Heart left ventricle (tissue), 13 donors: ENCODE results near the gene LYAR.

Experiments
- POLR2A ChIP-seq, 2 donors: fragments of 450-650 bp; IDR thresholded peaks; one replicate each; pipeline ENCODE4 v1.6.1; 2017; ENCODE audit warnings: antibody characterized with exemption in 2 of 2, mild to moderate bottlenecking in 2 of 2, moderate library complexity in 2 of 2
- TF ChIP-seq, protein P1 (sequence below), 12 donors: fragments of 200-600 bp; sonication (generic) in 4 of 12; IDR thresholded peaks; one replicate each; pipeline versions ENCODE4 v1.5.0 to v1.8.0; 2018 to 2022; ENCODE audit warnings: antibody characterized with exemption in 12 of 12, mild to moderate bottlenecking in 5 of 12
- donor health status: ischemic (EF 13 %, LVEDD 7.1; RV severe dilation, severe dysfunction).
- donor health status: DM: no; HTN: yes; CAD: no.
- donor health status: DM: no; HTN: no; CAD: no.
- donor health status: ischemic (EF 25% LVEDD 6.9; RV normal size, moderate dysfunction).
- donor health status: ischemic (EF 25% LVEDD 5.7; RV mildly dilated, moderate dysfunction).
- donor health status: ischemic (EF 35%, LVEDD 5.7; RV mildly dilated, moderate dysfunction).
- donor health status: nonischemic (EF 11% LVEDD 7.7; RV severe dilation, severe dysfunction).
- donor health status: DM: yes; HTN: yes; CAD: no.
- donor health status: PGD.
- donor health status: ischemic (EF 29% LVEDD 5.4; RV normal size, mild dysfunction).
- donor health status: nonischemic (EF 23%, LVEDD 6.1; RV moderate dilation, normal function).

GRCh38 chr4:4320528-4320927, 30.6 kb upstream of the LYAR start:
- TF ChIP-seq, protein P1, sequence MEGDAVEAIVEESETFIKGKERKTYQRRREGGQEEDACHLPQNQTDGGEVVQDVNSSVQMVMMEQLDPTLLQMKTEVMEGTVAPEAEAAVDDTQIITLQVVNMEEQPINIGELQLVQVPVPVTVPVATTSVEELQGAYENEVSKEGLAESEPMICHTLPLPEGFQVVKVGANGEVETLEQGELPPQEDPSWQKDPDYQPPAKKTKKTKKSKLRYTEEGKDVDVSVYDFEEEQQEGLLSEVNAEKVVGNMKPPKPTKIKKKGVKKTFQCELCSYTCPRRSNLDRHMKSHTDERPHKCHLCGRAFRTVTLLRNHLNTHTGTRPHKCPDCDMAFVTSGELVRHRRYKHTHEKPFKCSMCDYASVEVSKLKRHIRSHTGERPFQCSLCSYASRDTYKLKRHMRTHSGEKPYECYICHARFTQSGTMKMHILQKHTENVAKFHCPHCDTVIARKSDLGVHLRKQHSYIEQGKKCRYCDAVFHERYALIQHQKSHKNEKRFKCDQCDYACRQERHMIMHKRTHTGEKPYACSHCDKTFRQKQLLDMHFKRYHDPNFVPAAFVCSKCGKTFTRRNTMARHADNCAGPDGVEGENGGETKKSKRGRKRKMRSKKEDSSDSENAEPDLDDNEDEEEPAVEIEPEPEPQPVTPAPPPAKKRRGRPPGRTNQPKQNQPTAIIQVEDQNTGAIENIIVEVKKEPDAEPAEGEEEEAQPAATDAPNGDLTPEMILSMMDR (IDR thresholded peaks at IDR 0.05), result no peak
- no peak for TF ChIP-seq POLR2A (IDR thresholded peaks at IDR 0.05)
